GM12878 (cell line): ENCODE data around the gene CCDC18.

Experiments
- CBX5 ChIP-seq: sonication (generic); IDR thresholded peaks from 2 replicates; pipeline ENCODE4 v1.6.1; 2016; ENCODE audit warnings: low read depth, moderate library complexity, mild to moderate bottlenecking, inconsistent platforms
- CHD4 ChIP-seq: fragments of 200-600 bp; sonication (generic); IDR thresholded peaks from 2 replicates; pipeline ENCODE4 v1.6.1; 2016; ENCODE audit warnings: mild to moderate bottlenecking
- RFX5 ChIP-seq: IDR thresholded peaks from 2 replicates; pipeline ENCODE4 v1.6.1; 2011; ENCODE audit warnings: low read depth, low read length, improper control_type of control experiment
- SP1 ChIP-seq: IDR thresholded peaks from one replicate; pipeline ENCODE4 v1.6.1; 2011; ENCODE audit warnings: low read depth, low read length
- ZSCAN29 ChIP-seq: fragments of 450-650 bp; IDR thresholded peaks from 2 replicates; pipeline ENCODE4 v1.6.1; 2017; ENCODE audit warnings: mild to moderate bottlenecking, moderate library complexity
- TF ChIP-seq, protein P1 (sequence below): IDR thresholded peaks from 2 replicates; pipeline ENCODE4 v1.6.1; 2012; ENCODE audit warnings: low read depth, low read length, improper control_type of control experiment

DNA sequence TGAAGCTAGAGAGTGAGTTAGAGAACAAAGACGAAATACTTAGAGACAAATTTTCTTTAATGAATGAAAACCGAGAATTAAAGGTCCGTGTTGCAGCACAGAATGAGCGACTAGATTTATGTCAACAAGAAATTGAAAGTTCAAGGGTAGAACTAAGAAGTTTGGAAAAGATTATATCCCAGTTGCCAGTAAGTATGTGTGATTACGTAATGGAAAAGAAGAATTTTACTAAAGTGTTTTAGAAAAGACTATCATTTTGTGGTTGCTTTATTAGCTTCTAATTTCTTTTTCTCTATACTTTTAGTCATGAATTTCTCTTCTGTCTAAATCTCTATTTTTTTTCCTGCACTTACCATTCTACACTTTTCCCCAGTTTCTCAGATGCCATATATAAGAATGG, 26.7 kb downstream of the CCDC18 start:
- TF ChIP-seq CHD4, result no peak
- no peak for TF ChIP-seq RFX5
- TF ChIP-seq, protein P1, sequence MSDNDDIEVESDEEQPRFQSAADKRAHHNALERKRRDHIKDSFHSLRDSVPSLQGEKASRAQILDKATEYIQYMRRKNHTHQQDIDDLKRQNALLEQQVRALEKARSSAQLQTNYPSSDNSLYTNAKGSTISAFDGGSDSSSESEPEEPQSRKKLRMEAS, result no peak
- no peak for TF ChIP-seq SP1
- TF ChIP-seq CBX5, result no peak
- TF ChIP-seq ZSCAN29, result no peak
